IMR-90 (cell line): Measurements from ENCODE around the gene NETO2. TPM values are rescaled to one million over a fixed set of nuclear protein-coding genes. Genes with fewer than 3 reads are reported as not detected.

Experiments used
- ATAC-seq: fragments of 200-7000 bp; cut with Tn5 transposase; 2 replicates; pipeline ENCODE4 v1.9.1; 2020; ENCODE audit warnings: low read depth, mild to moderate bottlenecking, moderate library complexity
- BruUV-seq: library from RNA; stranded (reverse); fragments of 400-500 nt; replicated peaks from 2 replicates; lab custom pipeline; 2021; lab: Mats Ljungman, UMichigan
- CTCF ChIA-PET: fragments of 300-600 bp; formaldehyde crosslinking; extraction: SDS; loops from one replicate; lab custom pipeline; 2021; ENCODE audit warnings: antibody characterized with exemption; lab: Yijun Ruan, JAX
- POLR2A ChIA-PET: fragments of 300-600 bp; sonication (Branson Sonifier 250); formaldehyde crosslinking; loops from one replicate; lab custom pipeline; 2022; ENCODE audit warnings: antibody characterized with exemption; ENCODE audit not compliant: unreplicated experiment; lab: Charles Lee
- DNase-seq: peaks from one replicate; pipeline ENCODE4 v3.0.0; 2013
- H2AFZ ChIP-seq: replicated peaks from 2 replicates; pipeline ENCODE3; 2013; ENCODE audit warnings: low read length, mild to moderate bottlenecking; ENCODE audit not compliant: poor library complexity
- H2AK5ac ChIP-seq: 2 replicates; pipeline ENCODE4 v1.6.1; 2013; ENCODE audit warnings: low read depth, low read length, inconsistent platforms
- H2AK9ac ChIP-seq: replicated peaks from 2 replicates; pipeline ENCODE3; 2013; ENCODE audit warnings: mild to moderate bottlenecking, low read depth, low read length, moderate library complexity; ENCODE audit not compliant: poor library complexity
- H2BK120ac ChIP-seq: 2 replicates; pipeline ENCODE4 v1.6.1; 2013; ENCODE audit warnings: low read depth, low read length, inconsistent platforms
- H2BK15ac ChIP-seq: 3 replicates; pipeline ENCODE4 v1.6.1; 2013; ENCODE audit warnings: low read depth, low read length, inconsistent platforms
- H2BK20ac ChIP-seq: 2 replicates; pipeline ENCODE4 v1.6.1; 2013; ENCODE audit warnings: low read depth, mild to moderate bottlenecking, inconsistent platforms, low read length, moderate library complexity
- H2BK5ac ChIP-seq: 2 replicates; pipeline ENCODE4 v1.6.1; 2013; ENCODE audit warnings: mild to moderate bottlenecking, low read depth, low read length, inconsistent platforms; ENCODE audit not compliant: poor library complexity, severe bottlenecking
- H3K14ac ChIP-seq: replicated peaks from 2 replicates; pipeline ENCODE4 v1.6.1; 2013; ENCODE audit warnings: low read depth, low read length, inconsistent platforms
- H3K18ac ChIP-seq: 2 replicates; pipeline ENCODE4 v1.6.1; 2013; ENCODE audit warnings: low read depth, low read length, control low read depth
- H3K23ac ChIP-seq: 2 replicates; pipeline ENCODE4 v1.6.1; 2013; ENCODE audit warnings: low read depth, low read length, inconsistent platforms
- H3K27ac ChIP-seq: 2 replicates; pipeline ENCODE4 v1.5.1; 2013; ENCODE audit warnings: mild to moderate bottlenecking, control low read depth, low read length; ENCODE audit not compliant: insufficient read depth
- H3K27me3 ChIP-seq: 2 replicates; pipeline ENCODE4 v1.6.1; 2013; ENCODE audit warnings: low read length; ENCODE audit not compliant: control insufficient read depth, insufficient read depth
- H3K36me3 ChIP-seq: 2 replicates; pipeline ENCODE4 v1.6.1; 2013; ENCODE audit warnings: low read length, mixed read lengths; ENCODE audit not compliant: control insufficient read depth, insufficient read depth
- H3K4ac ChIP-seq: 2 replicates; pipeline ENCODE4 v1.6.1; 2013; ENCODE audit warnings: low read depth, low read length, inconsistent platforms
- H3K4me1 ChIP-seq: 2 replicates; pipeline ENCODE4 v1.6.1; 2013; ENCODE audit warnings: low read length, mixed read lengths; ENCODE audit not compliant: control insufficient read depth, insufficient read depth
- H3K4me2 ChIP-seq: 2 replicates; pipeline ENCODE4 v1.6.1; 2013; ENCODE audit warnings: low read depth, mild to moderate bottlenecking, control low read depth, low read length, moderate library complexity
- H3K4me3 ChIP-seq: 2 replicates; pipeline ENCODE4 v1.5.1; 2013; ENCODE audit warnings: low read depth, mild to moderate bottlenecking, control low read depth, low read length, moderate library complexity; ENCODE audit not compliant: insufficient read depth
- H3K56ac ChIP-seq: 2 replicates; pipeline ENCODE4 v1.6.1; 2013; ENCODE audit warnings: low read length, inconsistent platforms; ENCODE audit not compliant: insufficient read depth; ENCODE audit errors: extremely low read depth
- H3K79me1 ChIP-seq, 2 experiments: 2 replicates each; pipeline ENCODE4 v1.6.1; 2013; ENCODE audit warnings: low read length in 2 of 2, inconsistent platforms in 1 of 2, low read depth in 1 of 2
- H3K9ac ChIP-seq: 2 replicates; pipeline ENCODE4 v1.6.1; 2013; ENCODE audit warnings: low read depth, low read length, control low read depth
- H3K9me1 ChIP-seq: 2 replicates; pipeline ENCODE4 v1.6.1; 2013; ENCODE audit warnings: low read length, inconsistent platforms; ENCODE audit not compliant: insufficient read depth
- H3K9me3 ChIP-seq: 2 replicates; pipeline ENCODE4 v1.6.1; 2013; ENCODE audit warnings: low read length; ENCODE audit not compliant: control insufficient read depth, insufficient read depth
- H4K20me1 ChIP-seq: 2 replicates; pipeline ENCODE4 v1.6.1; 2013; ENCODE audit warnings: low read length, inconsistent platforms; ENCODE audit not compliant: insufficient read depth
- H4K5ac ChIP-seq: 2 replicates; pipeline ENCODE4 v1.6.1; 2013; ENCODE audit warnings: mild to moderate bottlenecking, low read depth, low read length, control low read depth
- H4K8ac ChIP-seq, 2 experiments: 2 replicates each; pipeline ENCODE4 v1.6.1; 2013; ENCODE audit warnings: low read depth in 2 of 2, low read length in 2 of 2, control low read depth in 1 of 2, inconsistent platforms in 1 of 2
- H4K91ac ChIP-seq: 2 replicates; pipeline ENCODE4 v1.6.1; 2013; ENCODE audit warnings: low read depth, low read length, inconsistent platforms; ENCODE audit not compliant: insufficient read depth
- CHD1 ChIP-seq: IDR thresholded peaks from 2 replicates; pipeline ENCODE4 v1.6.1; 2012; ENCODE audit warnings: low read depth, low read length, improper control_type of control experiment
- CTCF ChIP-seq: conservative IDR thresholded peaks from 2 replicates; pipeline ENCODE4 v1.5.1; 2012; ENCODE audit warnings: mild to moderate bottlenecking, low read depth, low read length, improper control_type of control experiment
- ELK1 ChIP-seq: fragments of 150-350 bp; IDR thresholded peaks from 2 replicates; pipeline ENCODE4 v1.6.1; 2016; ENCODE audit warnings: low read depth, mild to moderate bottlenecking, low read length, moderate library complexity, borderline replicate concordance
- FOS ChIP-seq: fragments of 150-350 bp; IDR thresholded peaks from 2 replicates; pipeline ENCODE4 v1.6.1; 2016; ENCODE audit warnings: low read depth, low read length
- MXI1 ChIP-seq: IDR thresholded peaks from 2 replicates; pipeline ENCODE4 v1.6.1; 2012; ENCODE audit warnings: low read depth, mild to moderate bottlenecking, low read length, moderate library complexity, borderline replicate concordance
- POLR2A ChIP-seq: IDR thresholded peaks from 2 replicates; pipeline ENCODE4 v1.6.1; 2012; ENCODE audit warnings: mild to moderate bottlenecking, low read depth, low read length
- RAD21 ChIP-seq: IDR thresholded peaks from 2 replicates; pipeline ENCODE4 v1.6.1; 2012; ENCODE audit warnings: low read length, improper control_type of control experiment
- RCOR1 ChIP-seq: IDR thresholded peaks from 2 replicates; pipeline ENCODE4 v1.6.1; 2012; ENCODE audit warnings: mild to moderate bottlenecking, low read length, improper control_type of control experiment; ENCODE audit not compliant: insufficient replicate concordance
- USF2 ChIP-seq: fragments of 150-350 bp; IDR thresholded peaks from 2 replicates; pipeline ENCODE4 v1.6.1; 2017; ENCODE audit warnings: mild to moderate bottlenecking, antibody characterized with exemption, low read length, low read depth
- WGBS, 2 experiments: methylation state at CpG; one replicate each; pipeline versions ENCODE4 v1.1.5 to v1.1.7; 2013; ENCODE audit warnings: missing lambda C conversion rate in 2 of 2; ENCODE audit not compliant: insufficient read length in 1 of 2; ENCODE audit errors: extremely low coverage in 2 of 2; 5-methylcytosine and 5-hydroxymethylcytosine counted together
- dilution Hi-C: fragments of 300-500 bp; cut with HindIII; formaldehyde crosslinking; loops from one replicate; pipeline ENCODE4 v1.14.3; 2018; ENCODE audit warnings: low sequenced_read_pairs; ENCODE audit not compliant: unreplicated experiment
- in situ Hi-C: fragments of 300-500 bp; cut with MboI; formaldehyde crosslinking; loops from 3 replicates; pipeline ENCODE4 v1.14.3; 2019; ENCODE audit warnings: low sequenced_read_pairs, inconsistent platforms, mixed read lengths
- intact Hi-C: fragments of 100-400 bp; cut with micrococcal nuclease; formaldehyde crosslinking; loops from 2 replicates; pipeline ENCODE4 v1.10.0; 2022
- polyA plus RNA-seq, 3 experiments: library from polyadenylated mRNA; depleted of rRNA; stranded (reverse); fragments of >200 nt; gene quantifications; 2 replicates each; pipeline ENCODE4 v1.2.3, GENCODE V29; 2012; ENCODE audit warnings: low replicate concordance in 1 of 3
- total RNA-seq: library from RNA; depleted of rRNA; stranded (reverse); fragments of >200 nt; gene quantifications from 2 replicates; pipeline ENCODE4 v1.2.3, GENCODE V29; 2012

The NETO2 gene
- total and polyA plus RNA-seq, 2 of the 4 experiments (the other 2 are of a cell fraction): 38.5 to 39.3 TPM

GRCh38 chr16:47029724-47030123 is 114.0 kb downstream of the NETO2 start:
- Histone ChIP-seq H3K4me1 (no peaks in the 10 kb centered on the region), H2AFZ (no peak overlapping the region), H3K79me1 (no peaks in the 10 kb centered on the region), H2BK15ac (no peak overlapping the region), H3K14ac (no peak overlapping the region), H3K56ac (no peak overlapping the region), H4K20me1 (no peaks in the 10 kb centered on the region), H2BK5ac (no peak overlapping the region), H3K9ac (no peak overlapping the region), H3K4me2 (no peak overlapping the region), H3K9me1 (0 out of 2 replicates have a peak, but pooled peaks cover 2% of the 10 kb centered on the region), H3K4ac (no peak overlapping the region), H4K5ac (no peak overlapping the region), H2AK5ac (no peak overlapping the region), H3K18ac (no peak overlapping the region), H2BK120ac (no peak overlapping the region), H3K9me3 (no peaks in the 10 kb centered on the region), H3K4me3 (no peak overlapping the region), H4K91ac (no peak overlapping the region), H3K27me3 (peaks cover 3% of the 10 kb centered on the region), H3K23ac (no peak overlapping the region), H2AK9ac (no peak overlapping the region), H2BK20ac (no peak overlapping the region), H3K36me3 (no peaks in the 10 kb centered on the region), H3K27ac (no peak overlapping the region), H4K8ac (no peak overlapping the region)
- TF ChIP-seq RCOR1: no peak
- TF ChIP-seq MXI1: no peak
- no peak for TF ChIP-seq CHD1
- TF ChIP-seq FOS: no peak
- no peak for TF ChIP-seq CTCF
- no peak for TF ChIP-seq USF2
- TF ChIP-seq POLR2A: no peak
- TF ChIP-seq ELK1: no peak
- TF ChIP-seq RAD21: no peak
- dilution Hi-C loops (no loop called here), intact Hi-C loops (no loop called here), in situ Hi-C loops (loop anchor here (5.0 kb wide), 1 partner anchor 1138 kb away; no protein-coding TSS in a partner anchor)
- no CpG with 5 or more reads among the region's 3 CpGs for WGBS, 2 experiments
- ChIA-PET CTCF (interaction anchor here (1.4 kb wide), 1 partner anchor 8 kb away, joined by 7 read pairs; no protein-coding TSS in a partner anchor), POLR2A (no interaction called here)
- no TSS peak for BruUV-seq
- DNase-seq: no peak
- no peak for ATAC-seq
